Measurements from ENCODE around the gene GID4. TPM values are rescaled to one million over a fixed set of nuclear protein-coding genes. Genes with fewer than 3 reads are reported as not detected.

GID4 gene
- total RNA-seq, 1 donor from 2014 or later = 11.3 TPM

GRCh38 chr17:18042983-18043382 lies 3.8 kb downstream of the GID4 start:
- DNase-seq = no peak
- Mint-ChIP-seq H3K4me3 (no peak overlapping the region), H3K36me3 (ENCODE audit: low read depth) (peaks cover 21% of the 10 kb centered on the region), H3K27ac (no peak overlapping the region), H3K27me3 (no peaks in the 10 kb centered on the region), H3K4me1 (peaks cover 27% of the 10 kb centered on the region), H3K9me3 (no peaks in the 10 kb centered on the region)
- intact Hi-C loops (cut with micrococcal nuclease) = loop anchor here (5.0 kb wide), 1 partner anchor 44 kb away; the partner anchor contains the start of gene DRG2

GRCh38 chr17:18043491-18043890 lies 4.3 kb downstream of the GID4 start:
- intact Hi-C loops (cut with micrococcal nuclease) = loop anchor here (5.0 kb wide), 1 partner anchor 44 kb away; the partner anchor contains the start of gene DRG2
- peaks cover 21% of the 10 kb centered on the region for H3K36me3 Mint-ChIP-seq (ENCODE audit: low read depth)
- DNase-seq = no peak
- H3K27ac Mint-ChIP-seq = no peak overlapping the region
- H3K9me3 Mint-ChIP-seq = no peaks in the 10 kb centered on the region
- peaks cover 23% of the 10 kb centered on the region for H3K4me1 Mint-ChIP-seq
- no peaks in the 10 kb centered on the region for H3K27me3 Mint-ChIP-seq
- no peak overlapping the region for H3K4me3 Mint-ChIP-seq

GRCh38 chr17:18044609-18045008 lies 5.4 kb downstream of the GID4 start:
- intact Hi-C loops (cut with micrococcal nuclease) = loop anchor here (5.0 kb wide), 1 partner anchor 43 kb away; the partner anchor contains the start of gene DRG2
- H3K4me3 Mint-ChIP-seq = no peak overlapping the region
- no peak for DNase-seq
- no peaks in the 10 kb centered on the region for H3K9me3 Mint-ChIP-seq
- H3K27me3 Mint-ChIP-seq = no peaks in the 10 kb centered on the region
- H3K27ac Mint-ChIP-seq = no peak overlapping the region
- H3K36me3 Mint-ChIP-seq (ENCODE audit: low read depth) = peaks cover 20% of the 10 kb centered on the region
- peaks cover 23% of the 10 kb centered on the region for H3K4me1 Mint-ChIP-seq

GRCh38 chr17:18045691-18046350 lies 6.6 kb downstream of the GID4 start:
- Mint-ChIP-seq H3K27me3 (no peaks in the 10 kb centered on the region), H3K4me1 (peaks cover 15% of the 10 kb centered on the region), H3K4me3 (no peak overlapping the region), H3K9me3 (no peaks in the 10 kb centered on the region), H3K27ac (no peak overlapping the region), H3K36me3 (ENCODE audit: low read depth) (peaks cover 23% of the 10 kb centered on the region)
- no peak for DNase-seq
- intact Hi-C loops (cut with micrococcal nuclease) = no loop called here

- Mint-ChIP-seq H3K4me3 (no peak overlapping the region), H3K36me3 (ENCODE audit: low read depth) (peaks cover 33% of the 10 kb centered on the region), H3K4me1 (peaks cover 2% of the 10 kb centered on the region), H3K27ac (no peak overlapping the region), H3K9me3 (no peaks in the 10 kb centered on the region), H3K27me3 (no peaks in the 10 kb centered on the region)
- no peak for DNase-seq
- intact Hi-C loops (cut with micrococcal nuclease) = no loop called here
Observed at GRCh38 chr17:18055597-18055996, 16.4 kb downstream of the GID4 start.

GRCh38 chr17:18056214-18056613 lies 17.0 kb downstream of the GID4 start:
- intact Hi-C loops (cut with micrococcal nuclease) = no loop called here
- no peak for DNase-seq
- no peak overlapping the region for H3K4me3 Mint-ChIP-seq
- H3K27ac Mint-ChIP-seq = no peak overlapping the region
- no peaks in the 10 kb centered on the region for H3K27me3 Mint-ChIP-seq
- peaks cover 32% of the 10 kb centered on the region for H3K36me3 Mint-ChIP-seq (ENCODE audit: low read depth)
- H3K9me3 Mint-ChIP-seq = no peaks in the 10 kb centered on the region
- peaks cover 2% of the 10 kb centered on the region for H3K4me1 Mint-ChIP-seq

- Mint-ChIP-seq H3K9me3 (no peaks in the 10 kb centered on the region), H3K36me3 (ENCODE audit: low read depth) (peaks cover 34% of the 10 kb centered on the region), H3K4me3 (no peak overlapping the region), H3K27me3 (no peaks in the 10 kb centered on the region), H3K27ac (no peak overlapping the region), H3K4me1 (peaks cover 2% of the 10 kb centered on the region)
- DNase-seq = no peak
- intact Hi-C loops (cut with micrococcal nuclease) = no loop called here
Observed at GRCh38 chr17:18059283-18059682, 20.1 kb downstream of the GID4 start.

- Mint-ChIP-seq H3K4me1 (peaks cover 2% of the 10 kb centered on the region), H3K9me3 (no peaks in the 10 kb centered on the region)
- intact Hi-C loops (cut with micrococcal nuclease) = no loop called here
Observed at GRCh38 chr17:18064053-18064452, 24.8 kb downstream of the GID4 start.

GRCh38 chr17:18065546-18065945 lies 26.3 kb downstream of the GID4 start:
- Mint-ChIP-seq H3K4me1 (no peaks in the 10 kb centered on the region), H3K36me3 (ENCODE audit: low read depth) (peaks cover 15% of the 10 kb centered on the region), H3K27ac (no peak overlapping the region), H3K9me3 (no peaks in the 10 kb centered on the region), H3K27me3 (no peaks in the 10 kb centered on the region), H3K4me3 (no peak overlapping the region)
- no peak for DNase-seq
- intact Hi-C loops (cut with micrococcal nuclease) = no loop called here

More at GRCh38 chr17:18064053-18064452, 24.8 kb downstream of the GID4 start:
- H3K36me3 Mint-ChIP-seq (ENCODE audit: low read depth) = peaks cover 22% of the 10 kb centered on the region
- H3K27ac Mint-ChIP-seq = no peak overlapping the region
- no peak overlapping the region for H3K4me3 Mint-ChIP-seq
- no peak for DNase-seq
- no peaks in the 10 kb centered on the region for H3K27me3 Mint-ChIP-seq

- H3K27ac Mint-ChIP-seq = no peak overlapping the region
- intact Hi-C loops (cut with micrococcal nuclease) = no loop called here
- H3K9me3 Mint-ChIP-seq = no peaks in the 10 kb centered on the region
Observed at GRCh38 chr17:18066866-18067265, 27.7 kb downstream of the GID4 start.

GRCh38 chr17:18069101-18069500 lies 29.9 kb downstream of the GID4 start:
- intact Hi-C loops (cut with micrococcal nuclease) = no loop called here
- Mint-ChIP-seq H3K27me3 (peaks cover 10% of the 10 kb centered on the region), H3K4me1 (peaks cover 4% of the 10 kb centered on the region), H3K4me3 (no peak overlapping the region), H3K36me3 (ENCODE audit: low read depth) (peaks cover 7% of the 10 kb centered on the region), H3K27ac (no peak overlapping the region), H3K9me3 (no peaks in the 10 kb centered on the region)
- DNase-seq = no peak

More at GRCh38 chr17:18066866-18067265, 27.7 kb downstream of the GID4 start:
- no peak for DNase-seq
- Mint-ChIP-seq H3K27me3 (peaks cover 7% of the 10 kb centered on the region), H3K36me3 (ENCODE audit: low read depth) (peaks cover 11% of the 10 kb centered on the region), H3K4me1 (peaks cover 4% of the 10 kb centered on the region), H3K4me3 (no peak overlapping the region)

- no peak overlapping the region for H3K27ac Mint-ChIP-seq
- H3K36me3 Mint-ChIP-seq (ENCODE audit: low read depth) = peaks cover 3% of the 10 kb centered on the region
- no peaks in the 10 kb centered on the region for H3K9me3 Mint-ChIP-seq
- intact Hi-C loops (cut with micrococcal nuclease) = no loop called here
- DNase-seq = no peak
- no peak overlapping the region for H3K4me3 Mint-ChIP-seq
- peaks cover 4% of the 10 kb centered on the region for H3K4me1 Mint-ChIP-seq
- H3K27me3 Mint-ChIP-seq = peaks cover 14% of the 10 kb centered on the region
Observed at GRCh38 chr17:18070861-18071340, 31.7 kb downstream of the GID4 start.

- Mint-ChIP-seq H3K36me3 (ENCODE audit: low read depth) (peaks cover 3% of the 10 kb centered on the region), H3K27me3 (peaks cover 14% of the 10 kb centered on the region), H3K4me1 (peaks cover 4% of the 10 kb centered on the region), H3K27ac (no peak overlapping the region), H3K9me3 (no peaks in the 10 kb centered on the region), H3K4me3 (no peak overlapping the region)
- intact Hi-C loops (cut with micrococcal nuclease) = no loop called here
- DNase-seq = no peak
Observed at GRCh38 chr17:18071751-18072150, 32.5 kb downstream of the GID4 start.

- intact Hi-C loops (cut with micrococcal nuclease) = no loop called here
- peaks cover 16% of the 10 kb centered on the region for H3K27me3 Mint-ChIP-seq
- no peak for DNase-seq
- H3K4me3 Mint-ChIP-seq = no peak overlapping the region
- no peaks in the 10 kb centered on the region for H3K9me3 Mint-ChIP-seq
- no peaks in the 10 kb centered on the region for H3K36me3 Mint-ChIP-seq (ENCODE audit: low read depth)
- H3K27ac Mint-ChIP-seq = no peak overlapping the region
- H3K4me1 Mint-ChIP-seq = peaks cover 4% of the 10 kb centered on the region
Observed at GRCh38 chr17:18074566-18075272, 35.5 kb downstream of the GID4 start.

Measured in activated CD4-positive, alpha-beta T cell treated with anti-CD3 and anti-CD28 coated beads, Interleukin-2, amount 10 ng/mL, durations not matched to agents 24 days and 14 days (primary cell).